Mesenteric fat pad (tissue), 1 donor: ENCODE measurements around the gene NOXO1. TPM values are rescaled to one million over a fixed set of nuclear protein-coding genes. Genes with fewer than 3 reads are reported as not detected.

Source experiments
- DNase-seq: peaks from one replicate; pipeline ENCODE4 v3.0.0-alpha.2; 2020; ENCODE audit warnings: low spot score
- total RNA-seq: library from RNA; stranded (reverse); fragmentation: NEBNext Ultra II Directional; extraction: Animal tissue kit (Norgen Biotek cat#: 25700); gene quantifications from one replicate; pipeline ENCODE4 v1.2.1, GENCODE V29; 2021
- donor health status: DM: yes; HTN: yes; CAD: no.

Gene NOXO1
- total RNA-seq, 1 donor from 2014 or later, result not detected

GRCh38 chr16:1998360-1998835 lies 17.1 kb upstream of the NOXO1 start:
- no peak for DNase-seq

DNA sequence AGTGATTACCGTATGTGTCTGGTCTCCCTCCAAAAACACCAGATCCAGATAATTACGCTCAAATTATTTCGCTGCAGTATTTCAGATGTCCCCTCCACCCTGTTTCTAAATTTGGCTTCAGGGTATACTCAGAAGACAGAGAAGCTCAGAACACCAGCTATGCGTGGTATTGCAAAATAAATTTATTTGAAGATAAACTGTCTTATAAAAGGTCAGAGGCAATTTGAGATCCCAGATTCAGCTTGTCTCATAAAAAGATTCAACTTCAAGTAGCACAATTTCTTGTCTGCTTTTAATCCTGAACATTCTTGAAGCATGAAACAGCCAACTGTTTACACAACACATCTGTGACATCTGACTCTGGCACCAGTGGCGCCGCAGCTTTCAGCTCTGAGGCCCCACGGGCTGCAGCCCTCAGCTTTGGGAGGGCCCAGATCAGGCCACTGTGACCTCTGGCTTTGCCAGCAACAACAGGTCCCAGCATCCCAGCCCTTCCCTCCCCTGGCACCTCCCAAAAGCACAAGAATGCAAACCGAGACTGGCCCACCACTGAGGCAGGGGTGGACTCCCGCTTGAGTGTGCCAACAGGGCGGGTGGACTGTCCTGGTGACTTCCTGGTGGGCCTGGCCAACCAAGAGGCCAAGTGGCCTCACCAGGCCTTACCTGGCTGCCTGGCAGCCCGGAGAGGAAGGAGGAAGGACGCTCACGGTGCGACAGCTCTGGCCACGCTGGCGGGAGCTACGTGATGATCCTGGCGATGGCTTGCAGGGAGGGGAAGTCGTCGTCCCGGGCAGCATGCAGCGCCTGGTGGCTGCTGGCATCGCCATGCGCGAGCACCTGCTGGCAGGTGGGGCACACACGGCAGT lies 16.5 kb upstream of the NOXO1 start:
- no peak for DNase-seq

DNA sequence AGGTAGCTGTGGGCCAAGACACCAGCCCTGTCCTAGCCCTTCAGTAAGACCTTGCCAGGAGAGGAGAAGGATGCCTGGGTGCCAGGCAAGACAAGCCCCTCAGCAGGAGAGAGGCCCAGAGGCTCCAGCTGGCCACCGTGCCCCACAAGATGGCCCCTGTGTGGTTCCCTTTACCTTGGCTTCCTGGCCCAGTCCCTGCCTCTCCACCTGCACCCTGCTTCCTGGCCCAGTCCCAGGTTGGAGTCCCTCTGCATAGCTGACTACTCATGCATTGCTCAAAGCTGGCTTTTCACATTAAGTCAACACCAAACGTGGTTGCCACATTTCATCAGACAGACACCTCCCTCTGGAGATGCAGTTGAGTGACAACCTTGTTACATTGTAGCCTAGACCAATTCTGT lies 12.5 kb upstream of the NOXO1 start:
- DNase-seq, result no peak

DNA sequence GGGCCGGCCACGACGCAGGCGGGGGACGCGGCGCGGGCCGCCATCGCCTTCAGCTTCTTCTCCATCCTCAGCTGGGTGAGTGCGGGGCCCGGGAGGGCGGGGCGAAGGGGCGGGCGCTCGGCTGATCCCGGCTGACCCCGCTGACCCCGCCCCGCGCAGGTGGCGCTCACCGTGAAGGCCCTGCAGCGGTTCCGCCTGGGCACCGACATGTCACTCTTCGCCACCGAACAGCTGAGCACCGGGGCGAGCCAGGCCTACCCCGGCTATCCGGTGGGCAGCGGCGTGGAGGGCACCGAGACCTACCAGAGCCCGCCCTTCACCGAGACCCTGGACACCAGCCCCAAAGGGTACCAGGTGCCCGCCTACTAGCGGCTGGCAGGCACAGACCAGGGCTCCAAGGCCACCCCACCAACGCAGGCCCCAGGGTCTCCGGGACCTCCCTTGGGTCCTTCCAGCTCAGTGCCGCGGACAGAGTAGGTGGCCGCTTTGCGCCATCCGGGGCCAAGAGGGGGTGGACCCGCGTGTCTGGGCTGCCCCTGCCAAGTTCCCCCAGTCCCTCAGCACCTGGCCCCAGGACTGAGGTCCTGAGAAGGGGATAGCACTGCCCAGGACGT lies 11.5 kb upstream of the NOXO1 start:
- no peak for DNase-seq

DNA sequence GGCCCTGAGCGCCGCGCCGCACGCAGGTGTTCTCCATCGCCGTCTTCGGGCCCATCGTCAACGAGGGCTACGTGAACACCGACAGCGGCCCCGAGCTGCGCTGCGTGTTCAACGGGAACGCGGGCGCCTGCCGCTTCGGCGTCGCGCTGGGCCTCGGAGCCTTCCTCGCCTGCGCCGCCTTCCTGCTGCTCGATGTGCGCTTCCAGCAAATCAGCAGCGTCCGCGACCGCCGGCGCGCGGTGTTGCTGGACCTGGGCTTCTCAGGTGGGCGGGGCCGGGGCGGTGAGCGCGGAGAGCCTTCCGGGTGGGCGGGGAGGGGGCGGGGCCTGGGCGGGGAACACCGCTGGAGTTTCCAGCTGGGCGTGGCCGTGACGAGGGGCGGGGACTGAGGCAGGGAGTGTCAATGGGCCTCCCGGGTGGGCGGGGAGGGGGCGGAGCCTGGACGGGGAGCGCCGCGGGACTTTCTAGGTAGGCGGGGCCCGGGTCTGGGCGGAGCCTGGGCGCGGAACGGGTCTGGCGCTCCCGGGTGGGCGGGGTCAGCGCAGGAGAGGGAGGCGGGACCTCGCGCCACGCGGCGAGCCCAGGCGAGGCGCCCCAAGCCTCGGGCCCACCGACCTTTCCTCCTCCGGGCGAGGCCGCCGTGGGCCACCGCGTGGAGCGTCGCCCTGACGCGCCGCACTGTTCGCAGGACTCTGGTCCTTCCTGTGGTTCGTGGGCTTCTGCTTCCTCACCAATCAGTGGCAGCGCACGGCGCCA lies 10.9 kb upstream of the NOXO1 start:
- peak; percentile 97 for DNase-seq

DNA sequence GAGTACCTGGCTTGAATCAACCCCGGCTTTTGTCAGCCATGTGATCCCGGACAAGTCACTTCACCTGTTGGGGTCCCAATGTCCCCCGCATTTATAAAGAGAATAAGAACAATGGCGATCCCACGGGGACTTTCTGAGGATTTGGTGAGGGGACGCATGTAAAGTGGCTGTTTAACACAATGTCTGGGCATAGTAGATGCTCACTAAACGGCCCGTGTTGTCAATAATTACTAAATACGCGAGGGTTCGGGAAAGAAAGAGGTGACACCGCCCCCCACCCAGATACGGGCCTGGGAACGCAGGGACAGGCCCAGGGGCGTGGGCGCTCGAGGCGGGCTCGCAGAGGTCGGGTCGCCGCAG lies 10.3 kb upstream of the NOXO1 start:
- no peak for DNase-seq

DNA sequence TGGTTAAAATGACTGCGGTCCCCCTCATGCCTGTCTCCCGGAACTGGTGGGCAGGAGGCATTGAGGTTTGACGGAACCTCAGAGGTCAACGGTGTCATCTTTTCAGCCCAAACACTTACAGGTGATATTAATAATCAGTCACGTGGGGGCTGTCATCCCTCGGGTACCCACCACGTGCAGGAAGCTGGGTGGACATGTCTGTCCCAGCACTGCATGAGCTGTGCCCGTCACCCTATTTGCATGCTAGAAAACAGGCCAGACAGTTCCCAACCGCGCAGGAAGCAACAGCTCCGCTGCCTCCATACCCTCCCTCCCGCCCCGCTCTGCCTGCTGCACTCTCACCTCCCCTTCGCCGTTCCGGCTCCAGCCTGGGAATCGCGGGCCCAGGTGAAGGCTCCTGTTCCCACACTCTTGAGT lies 9.9 kb upstream of the NOXO1 start:
- no peak for DNase-seq

DNA sequence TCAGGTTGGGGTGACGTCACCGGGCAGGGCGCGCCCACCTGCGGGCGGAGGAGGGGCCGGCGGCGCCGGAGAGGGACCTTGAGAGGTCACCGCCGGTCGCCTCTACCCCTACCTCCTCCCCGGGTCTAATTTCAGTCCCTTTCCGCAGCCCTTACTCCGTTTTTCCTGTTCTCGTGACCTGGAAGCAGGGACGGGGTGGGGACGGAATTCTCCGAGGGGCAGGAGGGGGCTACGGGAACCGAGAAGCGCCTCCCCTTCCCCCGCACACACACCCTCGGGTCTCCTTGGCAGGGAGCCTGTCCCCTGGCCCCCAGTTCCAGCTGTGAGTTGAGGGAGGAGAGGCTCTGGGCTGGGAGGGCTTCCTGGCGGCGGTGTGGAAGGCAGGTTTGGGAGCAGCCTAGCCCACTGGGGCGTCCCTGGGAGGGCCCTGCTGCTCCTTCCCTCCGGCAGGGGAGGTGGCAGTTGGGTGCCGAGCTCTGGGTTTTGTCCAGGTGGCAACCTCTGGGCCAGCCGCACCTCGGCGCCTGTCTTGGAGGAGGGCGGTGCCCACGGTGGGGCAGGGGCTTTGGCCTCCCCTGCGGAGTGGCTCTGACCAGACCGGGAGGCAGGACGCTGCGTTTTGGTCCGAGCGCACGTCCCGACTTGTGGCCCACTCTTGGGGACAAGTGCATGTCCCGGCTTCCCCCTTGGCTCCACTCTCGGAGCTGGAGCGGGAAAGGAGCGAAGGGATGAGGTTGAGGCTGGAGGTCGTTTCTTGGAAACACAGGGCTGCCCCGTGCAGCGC lies 9.3 kb upstream of the NOXO1 start:
- DNase-seq, result no peak

- no peak for DNase-seq
Measured at GRCh38 chr16:1990101-1990350, 8.8 kb upstream of the NOXO1 start.

DNA sequence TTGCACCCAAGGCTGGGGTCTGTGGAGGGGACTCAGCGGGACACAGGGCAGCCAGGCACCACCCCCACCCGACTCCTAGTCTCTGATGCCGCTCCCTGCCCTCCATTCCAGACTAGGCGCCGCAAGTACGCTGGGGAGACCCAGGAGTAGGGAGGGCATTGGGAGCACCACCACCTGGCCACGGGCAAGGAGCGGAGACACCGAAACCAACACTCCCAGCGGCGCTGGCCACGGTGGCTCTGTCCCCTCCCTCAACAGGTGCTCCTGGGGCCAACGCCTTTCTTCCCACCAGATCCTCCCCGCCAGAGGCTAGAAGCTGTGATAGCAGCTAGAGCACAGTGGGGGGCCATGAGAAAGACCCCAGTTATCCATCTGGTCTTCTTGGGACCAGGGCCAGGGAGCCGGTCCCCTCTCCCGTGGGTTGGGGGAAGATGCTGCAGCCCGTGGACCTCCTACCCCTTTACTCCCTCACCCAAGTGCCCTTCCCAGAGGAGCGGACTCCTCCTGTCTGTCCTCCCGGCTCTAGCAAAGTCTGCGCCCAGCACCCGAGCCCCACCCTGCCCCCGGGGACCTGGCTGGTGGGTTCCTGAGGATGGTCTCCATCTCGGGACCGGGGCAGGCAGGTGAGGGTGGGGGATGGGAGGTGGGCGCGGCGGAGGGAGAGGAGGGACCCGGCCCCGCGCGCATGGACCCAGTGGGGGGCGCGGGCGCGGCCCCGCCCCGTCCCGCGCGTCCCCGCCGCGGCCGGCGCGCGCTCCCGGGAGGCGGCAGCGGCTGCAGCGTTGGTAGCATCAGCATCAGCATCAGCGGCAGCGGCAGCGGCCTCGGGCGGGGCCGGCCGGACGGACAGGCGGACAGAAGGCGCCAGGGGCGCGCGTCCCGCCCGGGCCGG lies 8.2 kb upstream of the NOXO1 start, which contains the start of gene SYNGR3:
Gene SYNGR3 (plus strand): TSS at position 762 of the 892 bp plus-strand sequence. CDS start 133 bp downstream, outside the sequence.
- no peak for DNase-seq

GRCh38 chr16:1987198-1987597 lies 5.9 kb upstream of the NOXO1 start:
- no peak for DNase-seq

GRCh38 chr16:1985466-1986150 lies 4.3 kb upstream of the NOXO1 start:
- no peak for DNase-seq

GRCh38 chr16:1984347-1985225 lies 3.3 kb upstream of the NOXO1 start:
- no peak for DNase-seq

- peak; percentile 98 for DNase-seq
Measured at GRCh38 chr16:1983544-1984346, 2.5 kb upstream of the NOXO1 start, which contains the start of gene GFER. Gene GFER (plus strand): TSS chr16:1984193. CDS start chr16:1984219, 26 bp downstream.

DNA sequence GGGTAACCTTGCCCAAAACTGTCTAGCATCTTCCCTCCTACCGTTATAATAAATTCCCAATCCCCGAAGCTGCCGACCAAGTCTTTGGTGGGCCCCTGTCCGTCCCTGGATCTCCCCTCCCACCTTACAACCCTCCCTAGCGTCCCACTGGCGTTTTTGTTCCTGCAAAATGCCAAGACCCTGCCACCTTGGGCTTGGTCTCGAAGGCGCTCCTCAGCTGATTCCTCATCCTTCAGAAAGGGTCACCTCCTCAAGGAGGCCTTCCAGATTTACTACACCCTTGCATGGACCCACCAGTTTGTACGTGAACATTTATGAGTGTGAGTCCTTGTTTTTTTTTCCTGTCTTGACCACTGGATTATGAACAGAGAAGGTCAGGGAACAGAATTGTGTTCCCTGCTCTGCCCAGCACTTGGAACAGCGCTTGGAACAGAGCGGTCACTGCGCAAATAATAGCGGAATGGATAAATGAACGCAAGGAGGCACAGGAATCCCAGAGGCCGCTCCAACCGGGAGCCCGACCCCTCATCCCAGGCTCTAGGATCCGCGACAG lies 1.8 kb upstream of the NOXO1 start:
- no peak for DNase-seq

GRCh38 chr16:1982013-1982433 lies 754 bp upstream of the NOXO1 start:
- DNase-seq, result no peak

DNA sequence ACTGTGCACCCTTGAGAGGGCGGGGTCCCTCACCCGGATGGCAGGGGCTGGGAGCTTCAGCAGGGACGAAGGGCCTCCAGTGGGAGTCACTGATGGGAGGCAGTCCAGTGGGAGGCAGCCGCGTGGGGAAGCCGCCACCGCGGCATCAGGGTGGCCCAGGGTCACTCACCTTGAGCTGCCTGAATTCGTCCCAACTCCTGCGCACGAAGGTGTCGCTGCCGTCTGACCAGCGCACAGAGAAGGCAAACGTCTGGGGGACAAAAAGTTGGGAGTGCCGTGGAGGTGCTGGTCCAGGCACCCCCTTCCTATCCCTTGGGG lies 540 bp downstream of the NOXO1 start:
- no peak for DNase-seq
